ENCODE data around the gene JAKMIP2. TPM values are rescaled to one million over a fixed set of nuclear protein-coding genes. Genes with fewer than 3 reads are reported as not detected.

Gene JAKMIP2
- total and polyA plus RNA-seq, 4 donors, result 0.13 to 1.9 (median 0.42) TPM; not detected in 1

GRCh38 chr5:147617191-147617606 lies 165.3 kb downstream of the JAKMIP2 start:
- no peaks in the 10 kb centered on the region for H3K4me1 ChIP-seq (ENCODE audit: control insufficient read depth in 1 of 2, insufficient read depth in 2 of 2, low read length in 2 of 2)
- peaks cover 3% of the 10 kb centered on the region for H3K9me3 ChIP-seq (ENCODE audit: control insufficient read depth, low read length)
- H3K36me3 ChIP-seq (ENCODE audit: control insufficient read depth in 1 of 2, insufficient read depth in 2 of 2, low read length in 1 of 2), result no peaks in the 10 kb centered on the region
- no peaks in the 10 kb centered on the region for H3K27me3 ChIP-seq (ENCODE audit: control insufficient read depth in 1 of 2, insufficient read depth in 2 of 2, low read length in 1 of 2)
- H3K27ac ChIP-seq (ENCODE audit: low read depth in 1 of 2, low read length in 2 of 2), result no peak overlapping the region
- intact Hi-C loops (cut with DNase I), result no loop called here
- H3K4me3 ChIP-seq (ENCODE audit: low read length in 2 of 2), result no peak overlapping the region
- no peak for ATAC-seq (ENCODE audit: low FRiP score)
- 56 to 58% methylated on average over 4 of the region's 4 CpGs for WGBS, 2 donors
- no peak for DNase-seq

- Histone ChIP-seq H3K9me3 (ENCODE audit: control insufficient read depth, low read length) (peaks cover 3% of the 10 kb centered on the region), H3K4me1 (ENCODE audit: control insufficient read depth in 1 of 2, insufficient read depth in 2 of 2, low read length in 2 of 2) (no peaks in the 10 kb centered on the region), H3K27ac (ENCODE audit: low read depth in 1 of 2, low read length in 2 of 2) (no peak overlapping the region), H3K27me3 (ENCODE audit: control insufficient read depth in 1 of 2, insufficient read depth in 2 of 2, low read length in 1 of 2) (no peaks in the 10 kb centered on the region), H3K36me3 (ENCODE audit: control insufficient read depth in 1 of 2, insufficient read depth in 2 of 2, low read length in 1 of 2) (no peaks in the 10 kb centered on the region), H3K4me3 (ENCODE audit: low read length in 2 of 2) (no peak overlapping the region)
- DNase-seq (no peak), ATAC-seq (ENCODE audit: low FRiP score) (no peak)
- intact Hi-C loops (cut with DNase I), result no loop called here
- 56 to 64% methylated on average over 1 of the region's 1 CpG for WGBS, 2 donors
These were observed 166.1 kb downstream of the JAKMIP2 start for GRCh38 chr5:147616421-147616820.

GRCh38 chr5:147613359-147613758 lies 169.2 kb downstream of the JAKMIP2 start:
- DNase-seq, result no peak
- Histone ChIP-seq H3K9me3 (ENCODE audit: control insufficient read depth, low read length) (peaks cover 3% of the 10 kb centered on the region), H3K27me3 (ENCODE audit: control insufficient read depth in 1 of 2, insufficient read depth in 2 of 2, low read length in 1 of 2) (no peaks in the 10 kb centered on the region), H3K27ac (ENCODE audit: low read depth in 1 of 2, low read length in 2 of 2) (no peak overlapping the region), H3K4me3 (ENCODE audit: low read length in 2 of 2) (no peak overlapping the region), H3K36me3 (ENCODE audit: control insufficient read depth in 1 of 2, insufficient read depth in 2 of 2, low read length in 1 of 2) (no peaks in the 10 kb centered on the region), H3K4me1 (ENCODE audit: control insufficient read depth in 1 of 2, insufficient read depth in 2 of 2, low read length in 2 of 2) (no peaks in the 10 kb centered on the region)
- ATAC-seq (ENCODE audit: low FRiP score), result no peak
- 60 to 67% methylated on average over 1 of the region's 1 CpG for WGBS, 2 donors
- intact Hi-C loops (cut with DNase I), result no loop called here

- ATAC-seq (ENCODE audit: low FRiP score) (no peak), DNase-seq (no peak)
- H3K9me3 ChIP-seq (ENCODE audit: control insufficient read depth, low read length), result peaks cover 1% of the 10 kb centered on the region
- H3K4me1 ChIP-seq (ENCODE audit: control insufficient read depth in 1 of 2, insufficient read depth in 2 of 2, low read length in 2 of 2), result no peaks in the 10 kb centered on the region
- 84% methylated on average over 4 of the region's 4 CpGs for WGBS, 2 donors
- H3K27ac ChIP-seq (ENCODE audit: low read depth in 1 of 2, low read length in 2 of 2), result no peak overlapping the region
- no peak overlapping the region for H3K4me3 ChIP-seq (ENCODE audit: low read length in 2 of 2)
- no peaks in the 10 kb centered on the region for H3K36me3 ChIP-seq (ENCODE audit: control insufficient read depth in 1 of 2, insufficient read depth in 2 of 2, low read length in 1 of 2)
- H3K27me3 ChIP-seq (ENCODE audit: control insufficient read depth in 1 of 2, insufficient read depth in 2 of 2, low read length in 1 of 2), result no peaks in the 10 kb centered on the region
- intact Hi-C loops (cut with DNase I), result no loop called here
These were observed 171.0 kb downstream of the JAKMIP2 start for GRCh38 chr5:147611483-147611882.

GRCh38 chr5:147610798-147611197 lies 171.7 kb downstream of the JAKMIP2 start:
- intact Hi-C loops (cut with DNase I), result no loop called here
- DNase-seq, result no peak
- H3K27ac ChIP-seq (ENCODE audit: low read depth in 1 of 2, low read length in 2 of 2), result no peak overlapping the region
- no peak overlapping the region for H3K4me3 ChIP-seq (ENCODE audit: low read length in 2 of 2)
- H3K4me1 ChIP-seq (ENCODE audit: control insufficient read depth in 1 of 2, insufficient read depth in 2 of 2, low read length in 2 of 2), result no peaks in the 10 kb centered on the region
- H3K36me3 ChIP-seq (ENCODE audit: control insufficient read depth in 1 of 2, insufficient read depth in 2 of 2, low read length in 1 of 2), result no peaks in the 10 kb centered on the region
- ATAC-seq (ENCODE audit: low FRiP score), result no peak
- H3K27me3 ChIP-seq (ENCODE audit: control insufficient read depth in 1 of 2, insufficient read depth in 2 of 2, low read length in 1 of 2), result no peaks in the 10 kb centered on the region
- H3K9me3 ChIP-seq (ENCODE audit: control insufficient read depth, low read length), result peaks cover 1% of the 10 kb centered on the region
- WGBS, 2 donors, result 91 to 95% methylated on average over 3 of the region's 3 CpGs

DNA sequence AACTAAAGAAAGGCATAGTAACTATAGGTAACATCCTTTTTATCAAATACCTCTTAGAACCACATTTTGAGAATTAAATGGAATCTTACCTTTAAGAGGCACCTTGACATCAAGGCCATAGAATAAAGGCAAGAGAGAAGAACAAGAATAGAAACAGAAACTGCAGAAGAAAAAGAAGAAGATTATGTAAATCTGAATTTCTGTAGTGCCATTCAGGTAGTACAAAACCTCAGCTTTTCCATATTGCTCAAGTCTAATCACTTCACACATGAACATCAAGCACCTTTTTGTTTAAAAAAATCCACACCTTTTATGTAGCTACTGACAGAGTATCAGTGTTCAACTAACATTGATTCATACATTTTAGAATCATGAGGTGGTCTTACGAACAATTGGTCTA lies 180.9 kb downstream of the JAKMIP2 start:
- H3K36me3 ChIP-seq (ENCODE audit: control insufficient read depth in 1 of 2, insufficient read depth in 2 of 2, low read length in 1 of 2), result no peaks in the 10 kb centered on the region
- H3K9me3 ChIP-seq (ENCODE audit: control insufficient read depth, low read length), result no peaks in the 10 kb centered on the region
- 0% methylated on average over 1 of the region's 1 CpG for WGBS, 2 donors

GRCh38 chr5:147591120-147591519 lies 191.4 kb downstream of the JAKMIP2 start:
- no peak for DNase-seq
- intact Hi-C loops (cut with DNase I), result no loop called here
- Histone ChIP-seq H3K4me3 (ENCODE audit: low read length in 2 of 2) (no peak overlapping the region), H3K27me3 (ENCODE audit: control insufficient read depth in 1 of 2, insufficient read depth in 2 of 2, low read length in 1 of 2) (no peaks in the 10 kb centered on the region), H3K36me3 (ENCODE audit: control insufficient read depth in 1 of 2, insufficient read depth in 2 of 2, low read length in 1 of 2) (no peaks in the 10 kb centered on the region), H3K27ac (ENCODE audit: low read depth in 1 of 2, low read length in 2 of 2) (no peak overlapping the region), H3K9me3 (ENCODE audit: control insufficient read depth, low read length) (peaks cover 2% of the 10 kb centered on the region), H3K4me1 (ENCODE audit: control insufficient read depth in 1 of 2, insufficient read depth in 2 of 2, low read length in 2 of 2) (no peaks in the 10 kb centered on the region)
- no peak for ATAC-seq (ENCODE audit: low FRiP score)
- WGBS, 2 donors, result 68 to 76% methylated on average over 1 of the region's 1 CpG

More for the DNA sequence above, 180.9 kb downstream of the JAKMIP2 start:
- intact Hi-C loops (cut with DNase I), result no loop called here
- ATAC-seq (ENCODE audit: low FRiP score) (no peak), DNase-seq (no peak)
- H3K27ac ChIP-seq (ENCODE audit: low read depth in 1 of 2, low read length in 2 of 2), result no peak overlapping the region
- H3K4me1 ChIP-seq (ENCODE audit: control insufficient read depth in 1 of 2, insufficient read depth in 2 of 2, low read length in 2 of 2), result no peaks in the 10 kb centered on the region
- no peaks in the 10 kb centered on the region for H3K27me3 ChIP-seq (ENCODE audit: control insufficient read depth in 1 of 2, insufficient read depth in 2 of 2, low read length in 1 of 2)
- no peak overlapping the region for H3K4me3 ChIP-seq (ENCODE audit: low read length in 2 of 2)

DNA sequence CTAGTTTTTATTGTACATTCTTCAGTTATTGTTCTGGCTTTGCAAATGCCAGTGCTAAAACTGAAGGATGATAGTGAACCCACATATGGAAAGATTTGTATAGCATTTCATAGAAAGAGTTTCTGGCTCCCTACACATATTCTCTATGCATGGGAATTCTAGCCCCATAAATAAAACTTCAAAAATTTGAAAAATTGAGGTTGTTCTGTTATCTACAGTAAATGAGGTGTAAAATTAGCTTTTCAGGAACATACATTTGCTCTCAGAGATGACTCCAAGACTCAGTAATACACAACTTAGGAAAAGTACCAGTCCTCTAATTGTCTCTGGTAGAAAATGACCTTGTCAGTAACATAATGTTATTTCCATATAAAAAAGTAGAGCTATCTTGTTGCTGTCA lies 192.4 kb downstream of the JAKMIP2 start:
- Histone ChIP-seq H3K36me3 (ENCODE audit: control insufficient read depth in 1 of 2, insufficient read depth in 2 of 2, low read length in 1 of 2) (no peaks in the 10 kb centered on the region), H3K27ac (ENCODE audit: low read depth in 1 of 2, low read length in 2 of 2) (no peak overlapping the region), H3K27me3 (ENCODE audit: control insufficient read depth in 1 of 2, insufficient read depth in 2 of 2, low read length in 1 of 2) (no peaks in the 10 kb centered on the region), H3K4me1 (ENCODE audit: control insufficient read depth in 1 of 2, insufficient read depth in 2 of 2, low read length in 2 of 2) (no peaks in the 10 kb centered on the region), H3K9me3 (ENCODE audit: control insufficient read depth, low read length) (no peaks in the 10 kb centered on the region), H3K4me3 (ENCODE audit: low read length in 2 of 2) (no peak overlapping the region)
- DNase-seq, result no peak
- intact Hi-C loops (cut with DNase I), result no loop called here
- ATAC-seq (ENCODE audit: low FRiP score), result no peak

- Histone ChIP-seq H3K36me3 (ENCODE audit: control insufficient read depth in 1 of 2, insufficient read depth in 2 of 2, low read length in 1 of 2) (no peaks in the 10 kb centered on the region), H3K9me3 (ENCODE audit: control insufficient read depth, low read length) (no peaks in the 10 kb centered on the region), H3K4me1 (ENCODE audit: control insufficient read depth in 1 of 2, insufficient read depth in 2 of 2, low read length in 2 of 2) (no peaks in the 10 kb centered on the region), H3K27ac (ENCODE audit: low read depth in 1 of 2, low read length in 2 of 2) (no peak overlapping the region), H3K4me3 (ENCODE audit: low read length in 2 of 2) (no peak overlapping the region), H3K27me3 (ENCODE audit: control insufficient read depth in 1 of 2, insufficient read depth in 2 of 2, low read length in 1 of 2) (no peaks in the 10 kb centered on the region)
- intact Hi-C loops (cut with DNase I), result no loop called here
- DNase-seq (no peak), ATAC-seq (ENCODE audit: low FRiP score) (no peak)
- WGBS, 2 donors, result 92 to 97% methylated on average over 1 of the region's 1 CpG
These were observed 195.7 kb downstream of the JAKMIP2 start for GRCh38 chr5:147586832-147587231.
